Activated CD8-positive, alpha-beta memory T cell treated with anti-CD3 and anti-CD28 coated beads, Interleukin-2, amount 50 U/mL, for 1 hour (primary cell): ENCODE results near the gene ITGB2.

Experiments
- DNase-seq: peaks from one replicate; pipeline ENCODE4 v3.0.0-alpha.2; 2020; ENCODE audit errors: extremely low read depth

The ITGB2 gene

GRCh38 chr21:44910229-44911067 lies 10.3 kb downstream of the ITGB2 start:
- no peak for DNase-seq

- DNase-seq: no peak
These were observed 11.0 kb downstream of the ITGB2 start for GRCh38 chr21:44909719-44910118.

GRCh38 chr21:44908908-44909307 lies 11.8 kb downstream of the ITGB2 start:
- DNase-seq: no peak

- DNase-seq: no peak
These were observed 12.5 kb downstream of the ITGB2 start for GRCh38 chr21:44907966-44908895.

GRCh38 chr21:44907225-44907965 lies 13.3 kb downstream of the ITGB2 start:
- DNase-seq: no peak

GRCh38 chr21:44905728-44906090 lies 15.0 kb downstream of the ITGB2 start:
- no peak for DNase-seq

- DNase-seq: no peak
These were observed 15.5 kb downstream of the ITGB2 start for GRCh38 chr21:44905016-44905727.

- no peak for DNase-seq
These were observed 16.4 kb downstream of the ITGB2 start for GRCh38 chr21:44904141-44904923.

GRCh38 chr21:44903689-44904088 lies 17.0 kb downstream of the ITGB2 start:
- DNase-seq: no peak

GRCh38 chr21:44903050-44903685 lies 17.5 kb downstream of the ITGB2 start:
- no peak for DNase-seq

GRCh38 chr21:44902268-44903049 lies 18.2 kb downstream of the ITGB2 start:
- no peak for DNase-seq

GRCh38 chr21:44901391-44902074 lies 19.2 kb downstream of the ITGB2 start:
- DNase-seq: no peak

- no peak for DNase-seq
These were observed 20.0 kb downstream of the ITGB2 start for GRCh38 chr21:44900559-44901251.

- no peak for DNase-seq
These were observed 20.7 kb downstream of the ITGB2 start for GRCh38 chr21:44899768-44900558.

- no peak for DNase-seq
These were observed 21.6 kb downstream of the ITGB2 start for GRCh38 chr21:44898851-44899767.

GRCh38 chr21:44898011-44898488 lies 22.6 kb downstream of the ITGB2 start:
- no peak for DNase-seq
